DOHH2 (cell line): ENCODE results near the gene UBE2D3.

Source experiments
- H3F3A ChIP-seq: fragments of 200-600 bp; sonication (generic), shearing (Covaris generic); 2 replicates; pipeline ENCODE4 v1.6.0; 2016; ENCODE audit warnings: antibody characterized with exemption, mild to moderate bottlenecking; ENCODE audit not compliant: control insufficient read depth, insufficient read depth
- H3K27ac ChIP-seq: fragments of 200-600 bp; sonication (generic); 2 replicates; pipeline ENCODE4 v1.5.1; 2014; ENCODE audit warnings: low read depth, mild to moderate bottlenecking, low read length, moderate library complexity
- H3K27me3 ChIP-seq: fragments of 200-600 bp; sonication (generic); 2 replicates; pipeline ENCODE4 v1.6.1; 2014; ENCODE audit warnings: mild to moderate bottlenecking, low read length, mixed read lengths; ENCODE audit not compliant: control insufficient read depth
- H3K36me3 ChIP-seq: fragments of 200-600 bp; sonication (generic); 2 replicates; pipeline ENCODE4 v1.6.1; 2014; ENCODE audit warnings: mild to moderate bottlenecking, low read length, moderate library complexity, mixed read lengths; ENCODE audit not compliant: control insufficient read depth
- H3K4me1 ChIP-seq: fragments of 200-600 bp; sonication (generic); 2 replicates; pipeline ENCODE4 v1.6.1; 2014; ENCODE audit warnings: mild to moderate bottlenecking, low read length, mixed read lengths; ENCODE audit not compliant: control insufficient read depth
- H3K4me2 ChIP-seq: fragments of 200-600 bp; sonication (generic); 2 replicates; pipeline ENCODE4 v1.6.0; 2014; ENCODE audit warnings: mild to moderate bottlenecking, low read length, moderate library complexity
- H3K4me3 ChIP-seq: fragments of 200-600 bp; sonication (generic); 2 replicates; pipeline ENCODE4 v1.5.1; 2014; ENCODE audit warnings: mild to moderate bottlenecking, low read length, mixed read lengths
- H3K79me2 ChIP-seq: fragments of 200-600 bp; sonication (generic); 2 replicates; pipeline ENCODE4 v1.6.1; 2014; ENCODE audit warnings: mild to moderate bottlenecking, low read length, mixed read lengths; ENCODE audit not compliant: control insufficient read depth
- H3K9me2 ChIP-seq: fragments of 200-600 bp; sonication (generic); replicated peaks from 2 replicates; pipeline ENCODE4 v1.6.1; 2014; ENCODE audit warnings: mild to moderate bottlenecking, low read length, mixed read lengths; ENCODE audit not compliant: control insufficient read depth
- H3K9me3 ChIP-seq: fragments of 200-600 bp; sonication (generic); 2 replicates; pipeline ENCODE4 v1.6.1; 2014; ENCODE audit warnings: antibody characterized with exemption, low read length, mixed read lengths; ENCODE audit not compliant: control insufficient read depth, insufficient read depth
- H4K20me1 ChIP-seq: fragments of 200-600 bp; sonication (generic); 2 replicates; pipeline ENCODE4 v1.6.0; 2014; ENCODE audit warnings: low read depth, mild to moderate bottlenecking, antibody characterized with exemption, low read length, moderate library complexity; ENCODE audit not compliant: control insufficient read depth, insufficient read depth
- CTCF ChIP-seq: fragments of 200-600 bp; sonication (generic); IDR thresholded peaks from one replicate; pipeline ENCODE4 v1.5.1; 2014; ENCODE audit warnings: antibody characterized with exemption, mild to moderate bottlenecking, low read depth, low read length; ENCODE audit not compliant: poor library complexity, severe bottlenecking
- EZH2phosphoT487 ChIP-seq: fragments of 200-600 bp; sonication (generic); IDR thresholded peaks from 2 replicates; pipeline ENCODE4 v1.6.1; 2017; ENCODE audit warnings: borderline replicate concordance, mild to moderate bottlenecking, antibody characterized with exemption, low read length, moderate library complexity, mixed read lengths

Gene UBE2D3

GRCh38 chr4:102783006-102783405, 44.3 kb downstream of the UBE2D3 start:
- no peaks in the 10 kb centered on the region for H3K79me2 ChIP-seq
- no peaks in the 10 kb centered on the region for H4K20me1 ChIP-seq
- H3K36me3 ChIP-seq, result no peaks in the 10 kb centered on the region
- peaks cover 6% of the 10 kb centered on the region; the same call in 1 of the 2 replicates for H3K27me3 ChIP-seq
- H3K4me2 ChIP-seq, result no peak overlapping the region
- H3K4me3 ChIP-seq, result no peak overlapping the region
- H3F3A ChIP-seq, result no peaks in the 10 kb centered on the region
- no peaks in the 10 kb centered on the region for H3K9me3 ChIP-seq
- H3K27ac ChIP-seq, result no peak overlapping the region
- TF ChIP-seq EZH2phosphoT487 (no peak), CTCF (no peak)
- no peaks in the 10 kb centered on the region for H3K9me2 ChIP-seq
- no peaks in the 10 kb centered on the region for H3K4me1 ChIP-seq

- no peaks in the 10 kb centered on the region for H3K4me1 ChIP-seq
- H3F3A ChIP-seq, result no peaks in the 10 kb centered on the region
- H3K9me3 ChIP-seq, result no peaks in the 10 kb centered on the region
- H3K27ac ChIP-seq, result no peak overlapping the region
- H3K4me2 ChIP-seq, result no peak overlapping the region
- H3K27me3 ChIP-seq, result peaks cover 6% of the 10 kb centered on the region; the same call in 1 of the 2 replicates
- no peaks in the 10 kb centered on the region for H3K9me2 ChIP-seq
- H3K36me3 ChIP-seq, result no peaks in the 10 kb centered on the region
- no peaks in the 10 kb centered on the region for H3K79me2 ChIP-seq
- no peak for TF ChIP-seq CTCF
- TF ChIP-seq EZH2phosphoT487, result no peak
- H3K4me3 ChIP-seq, result no peak overlapping the region
- no peaks in the 10 kb centered on the region for H4K20me1 ChIP-seq
These were observed 45.8 kb downstream of the UBE2D3 start for GRCh38 chr4:102781570-102781969.

DNA sequence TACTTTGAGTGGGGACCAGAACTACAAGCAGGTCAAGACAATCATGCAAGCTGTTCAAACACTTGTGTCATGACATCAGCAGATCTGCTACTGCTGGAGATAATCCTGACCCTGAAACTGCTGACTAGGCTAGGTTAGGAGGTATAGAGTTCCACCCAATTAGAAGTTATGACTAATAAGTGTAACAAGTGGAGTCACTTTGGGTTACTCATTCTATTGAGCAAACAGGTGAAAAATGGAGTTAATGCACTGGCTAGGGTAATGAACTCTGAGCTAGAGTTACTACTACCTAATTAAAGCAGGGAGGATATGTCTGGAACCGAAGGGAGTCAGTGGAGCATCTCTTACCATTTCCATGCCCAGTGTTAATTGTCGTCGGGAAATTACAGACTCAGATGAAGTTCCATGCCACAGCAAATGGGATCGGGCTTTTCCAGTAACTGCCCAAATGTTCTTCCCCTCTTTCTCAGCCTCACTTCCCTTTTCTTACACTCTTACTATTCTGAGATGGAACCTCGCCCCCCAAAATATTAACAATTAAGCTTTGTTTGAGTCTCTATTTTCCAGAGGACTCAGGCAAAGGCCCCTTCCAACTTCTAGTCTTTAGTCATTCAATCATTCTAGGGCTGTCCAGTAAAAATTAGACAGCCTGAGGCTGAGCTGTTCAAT, 46.7 kb downstream of the UBE2D3 start:
- H3F3A ChIP-seq, result no peaks in the 10 kb centered on the region
- no peak overlapping the region for H3K27ac ChIP-seq
- H3K27me3 ChIP-seq, result peaks cover 6% of the 10 kb centered on the region; the same call in 1 of the 2 replicates
- no peaks in the 10 kb centered on the region for H4K20me1 ChIP-seq
- no peaks in the 10 kb centered on the region for H3K9me3 ChIP-seq
- H3K4me3 ChIP-seq, result no peak overlapping the region
- H3K4me2 ChIP-seq, result no peak overlapping the region
- H3K9me2 ChIP-seq, result no peaks in the 10 kb centered on the region
- TF ChIP-seq CTCF (no peak), EZH2phosphoT487 (no peak)
- H3K36me3 ChIP-seq, result no peaks in the 10 kb centered on the region
- H3K4me1 ChIP-seq, result no peaks in the 10 kb centered on the region
- no peaks in the 10 kb centered on the region for H3K79me2 ChIP-seq
